HG02970 (cell line): ENCODE data around the gene TUT7.
"Not testable (repeated sequence)": the region's sequence is repeated elsewhere in the genome, so short reads cannot be mapped to it uniquely, and the experiment has no call there.

Experiments
- ATAC-seq: cut with Tn5 transposase; IDR thresholded peaks from one replicate; pipeline ENCODE4 v1.9.1; 2021; ENCODE audit warnings: mild to moderate bottlenecking, moderate library complexity, moderate number of reproducible peaks; ENCODE audit not compliant: unreplicated experiment, low FRiP score

The TUT7 gene

DNA sequence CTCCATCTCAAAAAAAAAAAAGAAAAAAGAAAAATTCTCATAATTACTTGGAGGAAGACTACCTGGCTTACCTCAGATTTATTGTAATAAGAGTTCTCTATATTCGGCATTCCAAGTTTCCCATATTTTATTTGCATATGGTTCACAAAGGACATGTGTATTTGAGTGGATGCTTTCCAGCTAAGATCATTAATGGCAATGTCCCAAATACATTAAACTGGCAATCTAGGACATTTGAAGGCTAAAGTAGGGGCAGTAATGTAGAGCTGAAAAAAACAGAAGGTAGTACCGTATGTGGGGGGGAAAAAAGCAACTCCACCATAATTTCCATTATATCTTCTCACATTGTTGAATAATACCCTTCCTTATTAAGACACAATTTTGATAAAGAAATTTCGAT is 4.9 kb downstream of the TUT7 start:
- no peak for ATAC-seq

DNA sequence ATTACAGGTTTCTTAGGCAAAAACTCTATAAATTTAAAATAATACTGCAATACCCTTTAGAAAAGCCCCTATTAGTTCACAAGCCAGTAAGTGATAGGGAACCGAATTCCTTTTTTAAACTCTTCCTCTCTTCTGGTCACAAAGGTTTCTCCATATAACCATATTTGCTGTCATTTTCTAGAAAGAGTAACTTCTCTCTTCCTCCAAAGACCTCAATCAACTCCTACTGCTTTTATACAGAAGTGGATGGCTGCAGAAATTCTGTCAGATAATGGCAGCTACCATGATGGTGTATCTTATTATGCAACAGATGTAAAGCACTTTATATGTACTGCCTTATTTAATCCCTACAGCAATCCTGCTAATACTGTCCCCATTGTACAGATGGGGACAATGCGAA is 6.2 kb downstream of the TUT7 start:
- no peak for ATAC-seq

DNA sequence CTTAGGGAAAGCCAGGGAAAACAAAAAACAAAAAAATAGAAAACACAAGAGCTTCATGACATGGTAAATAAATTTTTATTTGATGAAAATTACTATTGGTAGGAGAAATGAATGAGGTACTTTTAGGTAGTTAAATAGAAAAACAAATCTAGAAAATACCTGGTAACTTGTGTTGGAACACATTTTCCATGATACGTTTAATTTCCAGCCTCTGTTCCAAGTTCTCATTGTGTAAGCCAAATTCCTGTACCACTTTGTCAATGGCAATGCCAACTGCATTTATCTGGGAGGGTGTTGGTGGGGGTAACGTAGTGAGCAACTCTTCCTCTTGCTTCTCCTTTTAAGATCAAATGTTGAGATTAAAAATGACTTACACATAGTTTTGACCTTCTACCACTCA is 9.4 kb downstream of the TUT7 start:
- no peak for ATAC-seq

DNA sequence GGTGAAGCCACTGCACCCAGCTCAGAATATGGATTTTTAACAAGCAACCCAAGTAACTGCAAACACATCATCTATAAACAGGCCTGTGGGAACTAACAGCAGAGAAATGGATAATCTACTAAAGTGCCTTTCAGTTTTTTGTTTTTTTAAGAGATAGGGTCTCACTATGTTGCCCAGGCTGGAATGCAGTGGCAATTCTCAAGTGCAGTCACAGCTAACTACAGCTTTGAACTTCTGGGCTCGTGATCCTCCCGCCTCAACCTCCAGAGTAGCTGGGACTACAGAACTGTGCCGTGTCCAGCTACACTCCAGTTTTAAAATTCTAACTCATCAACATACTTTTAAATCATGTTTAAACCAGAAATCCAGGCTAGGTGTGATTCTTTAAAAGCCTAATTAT is 11.9 kb downstream of the TUT7 start:
- no peak for ATAC-seq

DNA sequence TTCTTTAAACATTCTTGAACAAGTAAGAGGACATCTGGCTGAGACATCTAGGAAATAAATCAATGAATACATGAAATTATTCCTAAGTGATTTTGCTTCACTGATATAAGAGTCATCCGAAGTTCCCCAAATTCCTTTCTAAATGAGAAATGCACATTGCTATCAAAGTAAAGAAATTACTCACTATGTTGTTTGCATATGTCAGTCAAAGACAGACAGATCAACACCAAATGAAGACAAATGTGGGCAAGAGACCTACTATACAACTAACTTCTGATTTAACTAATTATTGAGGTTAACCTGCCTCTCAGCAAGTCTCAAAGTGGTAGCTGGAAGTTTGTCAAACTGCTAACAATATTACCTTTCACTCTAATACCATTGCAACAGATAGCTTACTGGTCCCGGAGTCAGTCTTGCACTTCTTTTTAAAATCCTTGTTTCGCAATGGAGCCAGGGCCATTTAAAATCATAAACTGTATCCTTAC is 13.2 kb downstream of the TUT7 start:
- no peak for ATAC-seq

DNA sequence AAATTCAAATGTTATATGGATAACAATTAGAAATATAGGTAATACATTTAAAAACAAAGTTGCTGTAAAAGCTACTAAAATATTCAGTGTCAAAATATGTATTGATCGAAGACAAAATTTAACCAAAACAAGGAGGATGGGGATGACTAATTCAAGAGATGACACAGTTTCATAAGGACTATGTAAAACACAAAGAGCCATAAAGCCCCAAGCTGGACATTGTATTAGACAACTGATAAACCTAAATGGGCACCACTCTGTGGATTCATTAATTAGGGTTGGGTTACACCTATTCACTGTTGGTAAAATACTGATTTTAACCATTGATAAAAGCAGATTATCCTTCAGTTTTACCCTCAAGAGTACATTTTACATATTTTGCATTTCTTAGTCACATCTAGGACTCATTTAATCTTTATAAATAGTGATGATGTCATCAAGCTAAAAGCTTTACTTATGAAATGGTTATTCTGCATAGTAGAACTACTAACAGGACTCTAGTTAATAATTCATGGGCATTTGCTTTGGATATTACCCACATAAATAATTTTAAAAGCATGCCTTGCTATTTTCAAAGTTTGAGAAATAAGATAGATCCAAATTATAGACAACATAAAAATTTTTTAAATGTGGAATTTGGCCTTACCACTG is 13.7 kb downstream of the TUT7 start:
- ATAC-seq, result no peak

DNA sequence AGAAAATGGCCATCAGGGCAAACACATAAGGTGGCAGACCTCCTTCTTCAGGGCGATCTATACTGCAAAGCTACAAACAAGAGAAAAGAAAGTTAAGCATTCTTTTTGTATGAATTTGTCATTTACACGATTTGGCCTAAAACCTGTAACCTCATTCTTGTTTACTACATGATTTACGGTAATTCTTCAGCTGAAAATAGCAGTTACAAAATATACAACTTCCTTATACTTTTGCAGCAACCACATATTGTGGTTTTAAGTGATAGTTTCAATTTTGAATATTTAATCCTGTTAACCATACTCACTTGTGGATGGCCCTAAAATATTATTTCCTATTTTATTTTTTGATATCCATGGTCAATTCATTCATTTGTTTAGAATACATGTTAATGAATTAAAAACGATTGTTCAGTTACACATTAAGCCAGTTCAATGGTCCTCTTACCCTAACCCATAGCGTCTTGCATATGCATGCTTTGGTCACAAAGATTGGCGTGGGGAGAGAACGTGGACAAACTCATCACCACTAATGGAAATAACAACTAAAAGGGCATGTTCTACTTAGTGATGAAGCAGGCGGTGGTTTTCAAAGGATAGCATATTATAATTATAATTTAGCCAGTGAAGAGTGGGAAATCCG is 16.6 kb downstream of the TUT7 start:
- no peak for ATAC-seq

DNA sequence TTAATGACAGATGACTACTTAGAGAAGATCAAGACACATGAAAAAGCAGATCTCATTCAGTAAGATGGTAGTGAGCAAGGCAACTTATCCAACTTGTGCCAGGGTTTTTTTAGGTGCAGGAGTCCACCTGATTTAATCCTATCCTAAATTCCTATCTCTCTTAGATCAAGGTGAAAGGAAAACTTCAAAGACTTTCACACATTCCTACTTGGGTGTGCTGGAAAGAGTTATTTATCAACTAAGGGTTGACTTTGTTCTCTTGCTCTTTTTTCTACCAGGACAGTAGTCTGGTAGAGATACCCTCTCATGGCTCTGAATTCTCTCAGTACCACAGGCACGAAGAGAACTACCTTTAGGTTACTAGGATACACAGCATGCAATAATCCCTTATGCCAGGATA is 18.2 kb downstream of the TUT7 start:
- no peak for ATAC-seq

DNA sequence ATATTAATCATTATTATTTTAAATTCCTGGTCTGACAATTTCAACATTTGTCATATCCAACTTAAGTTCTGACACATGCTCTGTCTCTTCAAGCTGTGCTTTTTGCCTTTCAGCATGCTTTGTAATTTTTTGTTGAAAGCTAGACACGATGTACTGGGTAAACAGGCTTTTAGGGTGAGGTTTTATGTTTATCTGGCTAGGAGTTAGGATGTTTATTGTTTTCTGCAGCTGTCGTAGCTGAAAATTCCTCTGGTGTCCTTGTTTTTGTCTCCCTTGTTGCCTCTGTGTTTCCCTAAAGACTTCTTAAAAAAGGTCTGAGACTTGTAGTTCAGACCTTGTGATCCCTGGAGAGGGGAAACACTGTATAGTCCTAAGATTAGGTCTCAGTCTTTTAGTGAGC is 20.6 kb downstream of the TUT7 start:
- ATAC-seq, result no peak

DNA sequence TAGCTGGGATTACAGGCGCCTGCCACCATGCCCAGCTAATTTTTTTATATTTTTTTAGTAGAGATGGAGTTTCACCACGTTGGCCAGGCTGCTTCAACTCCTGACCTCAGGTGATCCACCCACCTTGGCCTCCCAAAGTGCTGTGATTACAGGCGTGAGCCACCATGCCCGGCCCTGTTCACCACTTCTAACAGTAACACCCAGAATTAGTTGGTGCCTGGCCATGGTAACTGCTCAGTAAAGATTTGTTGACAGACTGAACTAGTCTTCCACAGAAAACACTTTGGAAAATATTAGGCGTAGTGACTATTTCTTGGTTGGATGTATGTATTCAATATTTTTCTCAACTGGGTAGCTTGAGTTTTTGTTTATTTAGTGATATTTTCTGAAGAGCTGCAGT is 24.0 kb downstream of the TUT7 start:
- ATAC-seq, result no peak

DNA sequence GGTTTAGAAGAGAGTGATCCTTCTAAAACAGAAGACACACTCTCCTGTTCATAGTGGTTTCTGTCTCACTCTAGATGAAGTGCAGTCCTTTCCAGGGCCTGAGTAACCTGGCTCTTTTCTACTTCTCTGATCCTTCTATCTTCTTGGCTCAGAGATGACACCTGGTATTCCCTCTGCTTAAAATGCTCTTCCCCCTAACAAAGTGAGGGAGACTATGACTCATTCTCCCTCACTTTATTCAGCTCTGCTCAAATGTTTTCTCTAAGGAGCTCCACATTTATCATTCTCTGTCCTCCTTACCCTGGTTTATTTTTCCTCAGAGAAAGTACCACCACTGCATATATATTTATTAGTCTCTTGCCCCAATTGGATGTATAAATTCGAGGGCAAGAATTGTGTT is 24.6 kb downstream of the TUT7 start:
- ATAC-seq, result no peak

DNA sequence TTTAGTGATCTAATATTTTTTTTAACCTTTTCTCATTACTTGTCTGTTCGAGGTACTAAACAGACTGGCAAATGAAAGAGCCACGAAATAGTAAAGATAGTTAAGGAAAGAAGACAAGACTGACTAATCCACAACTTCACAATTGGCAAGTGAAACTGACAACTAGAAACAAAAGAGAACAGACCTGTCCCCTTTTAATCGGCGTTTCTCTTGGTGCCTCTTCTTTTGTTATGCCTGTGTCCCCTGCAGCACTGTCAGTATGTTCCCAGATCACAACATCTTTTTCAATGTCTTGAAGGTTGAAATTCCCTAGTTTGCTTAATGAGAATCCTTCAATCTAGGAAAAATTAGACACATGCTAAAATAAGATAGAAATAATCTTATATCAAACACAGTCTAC is 26.1 kb downstream of the TUT7 start:
- ATAC-seq, result no peak

DNA sequence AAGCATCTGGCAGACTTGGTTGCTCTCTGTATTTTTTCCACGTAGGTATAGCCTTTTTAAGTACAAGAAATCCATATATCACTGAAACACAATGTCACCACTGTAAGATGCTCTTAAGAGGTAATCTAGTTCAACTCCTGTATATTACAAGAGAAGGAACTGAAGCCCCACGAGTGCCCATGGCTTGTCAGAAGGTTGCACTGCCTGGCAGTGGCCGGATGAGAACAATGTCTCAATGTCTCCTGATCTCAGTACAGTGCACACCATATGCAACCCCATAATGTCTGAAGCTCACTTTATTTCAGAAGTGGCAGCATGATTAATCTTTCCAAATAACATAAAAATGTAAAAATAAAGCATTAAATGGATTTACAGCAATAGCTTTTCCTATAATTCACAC is 27.7 kb downstream of the TUT7 start:
- no peak for ATAC-seq

DNA sequence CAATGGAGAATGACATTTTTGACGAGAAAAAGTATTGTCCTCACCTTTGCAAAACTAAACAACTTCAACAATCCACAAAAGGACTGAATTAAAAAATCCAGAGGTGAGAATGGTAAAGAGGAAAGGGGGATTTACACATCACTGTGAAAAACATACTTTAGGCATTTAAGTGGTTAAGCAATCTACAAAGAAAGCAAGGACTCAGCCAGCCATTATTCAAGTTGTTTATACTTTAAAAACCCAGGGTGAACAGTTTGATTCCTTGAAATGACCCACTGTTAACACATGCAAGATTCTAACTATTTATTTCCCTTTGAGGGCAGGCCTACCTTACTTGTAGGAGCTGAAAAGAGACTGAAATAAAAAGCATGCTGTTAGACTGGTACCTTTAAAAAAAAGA is 29.3 kb downstream of the TUT7 start:
- no peak for ATAC-seq

DNA sequence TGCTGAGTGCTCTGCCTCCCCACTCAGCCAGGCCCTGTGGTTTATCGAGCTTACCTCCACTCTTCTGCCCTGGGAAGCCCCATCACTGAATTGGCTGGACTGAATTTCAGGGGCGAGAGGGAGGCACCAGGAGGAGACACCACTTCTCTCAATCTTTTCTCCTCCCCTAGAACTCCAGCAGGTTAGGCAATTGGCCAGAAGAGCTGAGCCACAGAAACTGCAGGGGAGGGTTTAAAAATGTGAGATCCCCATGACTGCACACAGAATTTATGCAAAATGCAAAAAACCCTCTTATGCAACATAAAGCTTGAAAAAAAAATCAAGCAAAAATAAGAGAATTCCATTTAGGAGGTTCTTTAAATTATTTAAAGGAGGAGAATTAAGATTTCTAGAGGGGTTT is 29.9 kb downstream of the TUT7 start:
- ATAC-seq, result no peak

DNA sequence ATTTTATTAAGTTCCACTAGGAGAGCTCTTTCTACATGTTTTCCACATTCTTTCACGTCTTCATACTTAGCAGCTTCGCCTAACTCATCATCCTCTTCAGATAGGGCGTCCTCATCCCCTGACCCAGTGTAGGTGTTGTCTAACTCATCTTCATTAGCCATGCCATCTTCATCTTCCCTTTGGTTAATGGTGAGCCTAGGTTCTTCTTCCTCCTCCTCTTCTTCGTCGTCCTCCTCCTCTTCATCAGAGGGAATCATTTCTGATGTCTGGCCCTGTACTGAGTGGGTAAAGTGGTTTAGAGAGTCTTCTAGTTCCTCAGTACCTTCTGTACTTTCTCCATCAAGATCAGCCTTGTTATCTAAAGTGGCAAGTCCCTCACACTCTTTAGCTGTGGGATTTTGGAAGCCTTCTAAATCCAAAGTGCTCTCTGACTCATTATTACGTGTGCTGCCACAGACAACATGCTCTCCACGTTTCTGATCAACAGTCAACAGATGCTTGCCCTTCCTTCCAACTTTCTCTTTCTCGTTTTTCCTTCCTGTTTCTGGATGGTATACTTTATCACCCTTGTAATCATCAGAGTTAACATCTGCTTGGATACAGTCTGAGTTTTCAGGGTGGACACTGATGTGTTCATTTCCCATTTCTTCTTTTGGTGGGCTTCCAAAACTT is 31.1 kb downstream of the TUT7 start:
- ATAC-seq, result no peak

DNA sequence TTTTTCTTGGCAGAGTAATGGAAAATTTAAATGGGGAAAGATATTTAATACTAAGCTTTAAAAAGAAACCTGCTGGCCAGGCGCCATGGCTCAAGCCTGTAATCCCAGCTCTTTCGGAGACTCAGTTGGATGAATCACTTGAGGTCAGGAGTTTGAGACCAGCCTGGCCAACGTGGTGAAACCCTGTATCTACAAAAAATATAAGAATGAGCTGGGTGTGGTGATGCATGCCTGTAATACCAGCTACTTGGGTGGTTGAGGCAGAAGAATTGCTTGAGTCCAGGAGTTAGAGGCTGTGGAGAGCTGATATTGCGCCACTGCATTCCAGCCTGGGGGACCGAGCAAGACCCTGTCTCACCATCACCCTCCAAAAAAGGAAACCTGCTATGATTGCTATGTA is 32.8 kb downstream of the TUT7 start:
- no peak for ATAC-seq

DNA sequence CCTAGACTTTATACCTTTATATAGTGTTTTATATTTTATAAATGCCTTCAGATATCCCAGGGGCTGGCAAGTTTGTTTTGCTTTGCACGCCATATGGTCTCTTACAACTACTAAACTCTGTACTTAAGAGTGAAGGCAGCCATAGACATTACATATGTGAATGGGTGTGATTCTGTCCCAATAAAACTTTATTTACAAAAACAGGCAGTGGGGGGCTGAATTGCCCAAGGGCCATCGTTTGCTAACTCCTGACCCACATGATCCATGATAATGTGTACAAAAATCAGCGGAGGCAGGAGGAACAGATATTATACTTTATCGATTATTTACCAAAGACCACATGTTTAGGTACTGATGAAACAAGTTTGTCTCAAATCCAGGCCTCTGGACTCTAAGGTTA is 36.0 kb downstream of the TUT7 start:
- no peak for ATAC-seq

DNA sequence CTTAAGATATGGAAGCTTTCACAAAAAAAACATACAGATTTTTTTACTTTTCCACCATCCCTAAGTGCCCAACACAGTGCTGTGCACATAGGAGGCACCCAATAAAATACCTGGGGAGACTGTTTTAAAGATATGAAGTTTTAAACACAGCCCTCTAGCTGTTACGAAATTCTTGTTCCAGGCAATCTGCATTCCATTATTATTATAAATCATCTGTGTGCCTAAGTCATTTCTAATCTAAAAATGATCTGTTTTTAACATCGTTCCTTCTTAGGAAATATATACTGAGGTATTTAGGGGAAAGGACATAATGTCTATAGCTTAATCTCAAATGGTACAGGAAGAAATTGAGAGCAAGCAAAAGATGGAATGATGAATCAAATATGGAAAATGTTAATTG is 39.1 kb downstream of the TUT7 start:
- ATAC-seq, result no peak

DNA sequence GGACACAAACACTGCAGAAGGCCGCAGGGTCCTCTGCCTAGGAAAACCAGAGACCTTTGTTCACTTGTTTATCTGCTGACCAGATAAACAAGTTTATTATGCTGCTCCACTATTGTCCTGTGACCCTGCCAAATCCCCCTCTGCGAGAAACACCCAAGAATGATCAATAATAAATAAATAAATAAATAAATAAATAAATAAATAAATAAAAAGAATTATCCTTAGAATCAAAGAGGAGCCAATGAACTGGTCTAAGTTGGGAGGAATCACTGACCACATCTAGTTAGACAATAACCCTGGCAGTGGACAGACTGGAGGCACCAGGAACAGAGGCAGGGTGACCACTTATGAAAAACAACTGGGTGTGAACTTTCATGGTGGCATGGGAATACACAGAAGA is 41.3 kb downstream of the TUT7 start:
- not testable (repeated sequence) for ATAC-seq

DNA sequence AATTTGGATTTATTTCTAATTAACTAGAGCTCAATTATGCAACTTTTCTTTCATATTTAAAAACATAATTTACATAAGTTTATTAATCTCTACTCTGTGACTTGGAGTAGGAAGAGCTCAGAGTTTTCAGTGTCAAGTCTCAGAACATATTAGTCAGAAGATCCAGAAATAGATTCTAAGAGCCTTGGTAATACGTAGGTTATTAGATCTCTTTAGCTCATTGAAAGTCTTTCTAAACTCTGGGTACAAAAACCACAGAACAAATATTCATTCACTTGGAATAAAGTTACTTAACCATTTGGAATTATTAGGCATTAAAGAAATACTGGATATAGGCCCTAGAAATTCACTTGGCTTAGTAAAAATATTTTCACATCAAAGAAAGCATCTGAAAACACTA is 45.5 kb downstream of the TUT7 start:
- no peak for ATAC-seq

DNA sequence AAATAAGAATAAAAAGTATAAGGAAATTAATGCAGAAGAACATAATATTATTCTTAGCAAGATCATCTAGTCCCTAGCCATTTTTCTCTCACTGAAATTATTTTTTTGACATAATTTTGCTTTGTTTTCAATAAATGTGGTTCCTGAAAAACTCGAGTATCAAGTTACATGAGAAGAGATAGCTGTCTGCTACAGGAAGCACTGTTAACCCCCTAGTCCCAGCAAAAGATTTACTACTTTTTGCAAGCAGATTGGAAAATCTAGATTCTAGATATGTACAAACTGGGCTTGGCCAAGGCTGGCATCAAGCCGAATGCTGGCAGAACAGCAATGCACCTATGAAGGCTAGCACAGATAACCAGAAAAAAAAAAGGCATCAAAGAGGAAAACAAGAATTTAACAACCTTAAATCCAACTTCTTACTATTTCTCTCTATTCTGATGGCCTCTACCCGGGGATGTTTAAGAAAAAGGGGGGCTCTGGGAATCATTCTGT is 49.9 kb downstream of the TUT7 start:
- ATAC-seq, result no peak
